HG02943 (cell line): ENCODE results near the gene TMEM151A.
"Not testable (repeated sequence)": the region's sequence is repeated elsewhere in the genome, so short reads cannot be mapped to it uniquely, and the experiment has no call there.

Experiments
- ATAC-seq: cut with Tn5 transposase; IDR thresholded peaks from one replicate; pipeline ENCODE4 v1.9.1; 2021; ENCODE audit warnings: mild to moderate bottlenecking, low read depth, moderate library complexity; ENCODE audit not compliant: unreplicated experiment

TMEM151A gene

GRCh38 chr11:66297610-66298009 lies 5.9 kb downstream of the TMEM151A start:
- no peak for ATAC-seq

- no peak for ATAC-seq
Measured at GRCh38 chr11:66299186-66299585, 7.5 kb downstream of the TMEM151A start.

GRCh38 chr11:66302656-66303055 lies 11.0 kb downstream of the TMEM151A start:
- no peak for ATAC-seq

- no peak for ATAC-seq
Measured at GRCh38 chr11:66309475-66309874, 17.8 kb downstream of the TMEM151A start.

GRCh38 chr11:66310324-66310723 lies 18.6 kb downstream of the TMEM151A start:
- no peak for ATAC-seq

- not testable (repeated sequence) for ATAC-seq
Measured at GRCh38 chr11:66310803-66311440, 19.2 kb downstream of the TMEM151A start.

- ATAC-seq = no peak
Measured at GRCh38 chr11:66311470-66311964, 19.8 kb downstream of the TMEM151A start.

GRCh38 chr11:66311965-66312548 lies 20.4 kb downstream of the TMEM151A start:
- peak; percentile 61 for ATAC-seq

- peak; percentile 55 for ATAC-seq
Measured at GRCh38 chr11:66312549-66313320, 21.0 kb downstream of the TMEM151A start.

GRCh38 chr11:66313321-66314185 lies 21.9 kb downstream of the TMEM151A start:
- ATAC-seq = no peak

GRCh38 chr11:66314186-66314501 lies 22.4 kb downstream of the TMEM151A start:
- ATAC-seq = no peak

GRCh38 chr11:66314561-66315497 lies 23.1 kb downstream of the TMEM151A start:
- ATAC-seq = no peak

- no peak for ATAC-seq
Measured at GRCh38 chr11:66315498-66315885, 23.8 kb downstream of the TMEM151A start.

- ATAC-seq = no peak
Measured at GRCh38 chr11:66315921-66316811, 24.5 kb downstream of the TMEM151A start.

- no peak for ATAC-seq
Measured at GRCh38 chr11:66316849-66317251, 25.2 kb downstream of the TMEM151A start, which contains the start of gene CD248. Gene CD248, minus strand, starts transcription at chr11:66317044. Its CDS starts 17 bp downstream, at chr11:66317027.

GRCh38 chr11:66317322-66317722 lies 25.6 kb downstream of the TMEM151A start:
- no peak for ATAC-seq

- no peak for ATAC-seq
Measured at GRCh38 chr11:66317723-66318599, 26.3 kb downstream of the TMEM151A start.

GRCh38 chr11:66318600-66318970 lies 26.9 kb downstream of the TMEM151A start:
- no peak for ATAC-seq
